Activated T-cell treated with anti-CD3 and anti-CD28 coated beads, Interleukin-2, amount 50 U/mL, for 4 hours (primary cell): ENCODE data around the gene ALKAL2. TPM values are rescaled to one million over a fixed set of nuclear protein-coding genes. Genes with fewer than 3 reads are reported as not detected.

Experiments
- ATAC-seq, 2 donors: fragments of 200-7000 bp; cut with Tn5 transposase; one replicate each; pipeline ENCODE4 v1.10.0; 2021
- DNase-seq: peaks from one replicate; pipeline ENCODE4 v3.0.0-alpha.2; 2020
- H3K27me3 Mint-ChIP-seq: one replicate; pipeline ENCODE4 v1.8.0; 2021; ENCODE audit warnings: low read depth, mixed read lengths
- H3K36me3 Mint-ChIP-seq: one replicate; pipeline ENCODE4 v1.8.0; 2022; ENCODE audit warnings: mixed read lengths; ENCODE audit not compliant: insufficient read depth
- H3K4me1 Mint-ChIP-seq: one replicate; pipeline ENCODE4 v1.8.0; 2021; ENCODE audit warnings: low read depth, mixed read lengths
- H3K4me3 Mint-ChIP-seq: one replicate; pipeline ENCODE4 v1.8.0; 2021; ENCODE audit warnings: mild to moderate bottlenecking, moderate library complexity, mixed read lengths
- H3K9me3 Mint-ChIP-seq: one replicate; pipeline ENCODE4 v1.8.0; 2021; ENCODE audit warnings: mixed read lengths
- total RNA-seq, 3 donors: library from RNA; stranded (reverse); gene quantifications; one replicate each; pipeline ENCODE4 v1.2.1, GENCODE V29; 2021

Gene ALKAL2
- total RNA-seq, 3 donors from 2014 or later: not detected

GRCh38 chr2:254241-254640 is 33.6 kb downstream of the ALKAL2 start:
- Mint-ChIP-seq H3K27me3 (no peaks in the 10 kb centered on the region), H3K36me3 (peaks cover 15% of the 10 kb centered on the region), H3K9me3 (peaks cover 12% of the 10 kb centered on the region), H3K4me3 (no peak overlapping the region), H3K4me1 (no peaks in the 10 kb centered on the region)
- DNase-seq (no peak), ATAC-seq (no peak)

GRCh38 chr2:253202-253638 is 34.7 kb downstream of the ALKAL2 start:
- peaks cover 5% of the 10 kb centered on the region for H3K9me3 Mint-ChIP-seq
- no peak for ATAC-seq
- DNase-seq: no peak
- no peaks in the 10 kb centered on the region for H3K4me1 Mint-ChIP-seq
- H3K36me3 Mint-ChIP-seq: peaks cover 11% of the 10 kb centered on the region
- H3K27me3 Mint-ChIP-seq: no peaks in the 10 kb centered on the region
- H3K4me3 Mint-ChIP-seq: no peak overlapping the region

DNA sequence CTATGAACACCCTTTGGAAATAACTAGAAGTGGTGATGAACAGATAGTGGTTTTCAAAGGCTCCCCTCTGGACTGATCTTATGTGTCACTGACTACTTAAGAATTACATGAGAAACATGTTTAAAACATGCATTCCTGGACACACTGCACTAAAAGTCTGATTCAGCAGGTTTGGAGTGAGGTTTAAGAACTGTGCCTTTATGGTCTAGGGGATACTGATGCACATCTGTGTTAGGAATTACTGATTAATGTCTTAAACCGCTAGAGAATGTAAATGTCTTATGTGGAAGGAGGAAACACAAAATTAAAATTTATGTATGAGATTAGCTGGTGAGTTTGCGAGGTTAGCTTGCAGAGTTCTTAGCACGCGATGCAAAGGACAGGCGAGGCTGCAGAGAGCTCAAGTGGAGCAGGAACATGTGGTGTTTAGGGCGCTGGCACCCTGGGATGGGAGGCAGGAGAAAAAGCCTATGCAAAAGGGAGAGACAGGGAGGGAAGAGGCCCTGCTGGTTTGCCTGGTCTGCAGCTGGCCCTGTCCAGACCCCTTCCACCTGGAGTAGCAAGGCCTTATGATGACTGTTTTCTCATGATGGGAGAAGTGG is 35.8 kb downstream of the ALKAL2 start:
- H3K9me3 Mint-ChIP-seq: no peaks in the 10 kb centered on the region
- no peaks in the 10 kb centered on the region for H3K27me3 Mint-ChIP-seq
- peaks cover 13% of the 10 kb centered on the region for H3K36me3 Mint-ChIP-seq
- no peak for ATAC-seq
- H3K4me1 Mint-ChIP-seq: no peaks in the 10 kb centered on the region
- no peak for DNase-seq
- no peak overlapping the region for H3K4me3 Mint-ChIP-seq

- DNase-seq: no peak
- peaks cover 20% of the 10 kb centered on the region for H3K36me3 Mint-ChIP-seq
- ATAC-seq: no peak
- H3K4me3 Mint-ChIP-seq: no peak overlapping the region
- no peaks in the 10 kb centered on the region for H3K9me3 Mint-ChIP-seq
- no peaks in the 10 kb centered on the region for H3K27me3 Mint-ChIP-seq
- H3K4me1 Mint-ChIP-seq: peaks cover 2% of the 10 kb centered on the region
These were observed 38.3 kb downstream of the ALKAL2 start for GRCh38 chr2:249538-250042.

- H3K9me3 Mint-ChIP-seq: no peaks in the 10 kb centered on the region
- no peak for ATAC-seq
- H3K4me1 Mint-ChIP-seq: peaks cover 2% of the 10 kb centered on the region
- no peak for DNase-seq
- no peaks in the 10 kb centered on the region for H3K27me3 Mint-ChIP-seq
- H3K36me3 Mint-ChIP-seq: peaks cover 26% of the 10 kb centered on the region
- no peak overlapping the region for H3K4me3 Mint-ChIP-seq
These were observed 39.2 kb downstream of the ALKAL2 start for GRCh38 chr2:248724-249123.

DNA sequence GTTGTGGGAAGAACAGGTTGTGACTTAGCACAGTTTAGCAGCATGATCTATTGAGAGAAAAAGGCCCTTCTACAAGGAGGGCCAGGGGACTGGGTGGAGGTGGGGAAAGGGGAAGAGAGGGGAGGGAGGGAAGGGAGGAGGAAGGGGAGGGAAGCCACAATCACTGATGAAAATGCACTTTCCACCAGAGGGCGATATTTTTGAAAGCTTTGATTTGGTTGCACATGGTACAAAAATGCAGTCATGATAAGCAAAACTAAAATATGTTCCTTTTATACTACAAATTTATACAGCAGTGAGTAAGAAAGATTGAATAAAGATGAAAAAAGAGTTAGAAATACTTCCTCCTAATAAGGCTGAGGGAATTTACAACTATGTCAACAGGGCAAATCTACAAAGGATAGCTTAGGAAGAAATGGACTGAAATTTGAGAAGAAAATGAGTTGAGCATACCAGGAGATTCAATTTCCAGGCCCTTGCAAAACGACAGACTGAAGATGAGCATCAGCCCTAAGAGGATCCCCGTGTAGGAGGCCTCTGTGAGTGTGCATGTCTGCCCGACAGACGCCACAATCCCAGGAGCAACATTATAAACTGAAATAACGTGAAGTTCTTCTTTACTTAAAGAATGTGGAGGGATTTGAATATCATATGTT is 41.3 kb downstream of the ALKAL2 start:
- no peak overlapping the region for H3K4me3 Mint-ChIP-seq

DNA sequence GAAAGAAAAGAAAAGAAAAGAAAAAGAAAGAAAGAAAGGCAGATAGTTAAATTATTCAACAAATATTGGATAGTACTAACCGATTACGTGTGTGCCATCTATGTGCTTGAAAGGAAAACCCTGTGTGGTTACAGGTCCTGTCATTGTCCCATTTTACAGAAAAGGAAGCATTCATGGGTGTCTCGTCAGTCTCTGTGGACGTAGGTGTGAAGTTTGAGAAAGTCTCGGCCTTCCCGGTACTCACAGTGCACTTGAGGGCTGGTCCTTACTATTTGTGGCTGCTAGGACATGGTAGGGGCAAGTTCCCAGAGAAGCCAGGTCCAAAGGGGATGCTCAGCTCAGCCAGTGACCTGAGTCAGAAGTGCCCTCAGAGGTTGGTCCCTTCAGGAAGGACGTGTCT is 43.3 kb downstream of the ALKAL2 start:
- Mint-ChIP-seq H3K27me3 (no peaks in the 10 kb centered on the region), H3K4me1 (peaks cover 2% of the 10 kb centered on the region), H3K9me3 (peaks cover 10% of the 10 kb centered on the region), H3K36me3 (peaks cover 46% of the 10 kb centered on the region), H3K4me3 (no peak overlapping the region)
- no peak for ATAC-seq
- DNase-seq: no peak

More for the DNA sequence above, 41.3 kb downstream of the ALKAL2 start:
- peaks cover 2% of the 10 kb centered on the region for H3K4me1 Mint-ChIP-seq
- H3K27me3 Mint-ChIP-seq: no peaks in the 10 kb centered on the region
- DNase-seq (peak; percentile 15), ATAC-seq (peak; percentile 32 to 37)
- H3K36me3 Mint-ChIP-seq: peaks cover 37% of the 10 kb centered on the region
- H3K9me3 Mint-ChIP-seq: peaks cover 10% of the 10 kb centered on the region

DNA sequence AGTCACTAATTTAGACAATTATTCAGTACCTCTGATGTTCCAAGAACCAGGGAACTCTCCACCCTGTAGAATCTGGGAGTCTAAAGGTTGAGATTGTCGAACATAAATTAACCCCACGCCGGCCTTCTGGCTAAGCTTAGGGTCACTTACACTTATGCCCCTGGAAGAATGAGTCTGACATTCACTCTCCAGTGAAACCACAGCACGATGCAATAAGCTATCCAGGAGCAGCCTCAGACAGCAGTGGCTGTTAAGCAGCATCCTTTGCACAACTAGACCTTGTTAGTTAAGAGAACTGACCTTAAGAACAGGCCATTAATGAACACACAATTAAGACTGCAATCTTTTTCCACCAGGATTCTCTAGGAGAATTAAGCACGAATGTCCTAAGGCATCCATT is 49.0 kb downstream of the ALKAL2 start:
- Mint-ChIP-seq H3K36me3 (peaks cover 44% of the 10 kb centered on the region), H3K9me3 (peaks cover 10% of the 10 kb centered on the region), H3K4me1 (peaks cover 2% of the 10 kb centered on the region), H3K27me3 (no peaks in the 10 kb centered on the region), H3K4me3 (no peak overlapping the region)
- DNase-seq (no peak), ATAC-seq (no peak)

DNA sequence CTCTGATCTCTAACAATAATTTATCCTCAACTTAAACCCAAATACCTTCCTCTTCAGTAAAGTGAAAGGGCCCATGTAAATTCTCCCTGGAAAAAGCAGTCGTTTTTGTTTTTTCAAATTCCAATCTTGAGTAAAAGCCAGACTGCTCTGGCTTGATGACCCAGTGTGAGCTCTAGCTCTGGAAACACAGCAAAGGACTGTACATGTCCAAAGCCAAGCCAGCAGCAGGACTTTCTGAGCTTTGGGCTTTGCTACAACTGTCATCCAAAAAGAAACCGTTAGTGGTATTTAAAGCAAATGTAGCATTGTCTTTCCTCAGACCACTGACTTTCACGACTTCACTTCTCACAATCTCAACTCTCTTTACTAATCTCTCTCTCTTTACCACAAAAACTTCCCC is 49.5 kb downstream of the ALKAL2 start:
- Mint-ChIP-seq H3K27me3 (no peaks in the 10 kb centered on the region), H3K4me1 (peaks cover 2% of the 10 kb centered on the region), H3K4me3 (no peak overlapping the region), H3K36me3 (peaks cover 42% of the 10 kb centered on the region), H3K9me3 (peaks cover 10% of the 10 kb centered on the region)
- ATAC-seq (no peak), DNase-seq (no peak)

- H3K4me1 Mint-ChIP-seq: peaks cover 2% of the 10 kb centered on the region
- ATAC-seq (no peak), DNase-seq (no peak)
- peaks cover 6% of the 10 kb centered on the region for H3K9me3 Mint-ChIP-seq
- H3K36me3 Mint-ChIP-seq: peaks cover 40% of the 10 kb centered on the region
- no peak overlapping the region for H3K4me3 Mint-ChIP-seq
- no peaks in the 10 kb centered on the region for H3K27me3 Mint-ChIP-seq
These were observed 50.0 kb downstream of the ALKAL2 start for GRCh38 chr2:237878-238277.

GRCh38 chr2:236993-237539 is 50.8 kb downstream of the ALKAL2 start:
- Mint-ChIP-seq H3K4me1 (peaks cover 2% of the 10 kb centered on the region), H3K27me3 (no peaks in the 10 kb centered on the region), H3K4me3 (no peak overlapping the region), H3K36me3 (peaks cover 36% of the 10 kb centered on the region), H3K9me3 (no peaks in the 10 kb centered on the region)
- no peak for DNase-seq
- no peak for ATAC-seq

- Mint-ChIP-seq H3K4me1 (peaks cover 2% of the 10 kb centered on the region), H3K4me3 (no peak overlapping the region), H3K27me3 (no peaks in the 10 kb centered on the region), H3K36me3 (peaks cover 26% of the 10 kb centered on the region), H3K9me3 (no peaks in the 10 kb centered on the region)
- no peak for DNase-seq
- no peak for ATAC-seq
These were observed 53.5 kb downstream of the ALKAL2 start for GRCh38 chr2:234421-234820.

- Mint-ChIP-seq H3K4me3 (no peak overlapping the region), H3K9me3 (no peaks in the 10 kb centered on the region), H3K27me3 (no peaks in the 10 kb centered on the region), H3K4me1 (no peaks in the 10 kb centered on the region), H3K36me3 (peaks cover 25% of the 10 kb centered on the region)
- DNase-seq (no peak), ATAC-seq (no peak)
These were observed 54.9 kb downstream of the ALKAL2 start for GRCh38 chr2:233030-233429.

GRCh38 chr2:231521-232185 is 56.2 kb downstream of the ALKAL2 start:
- H3K27me3 Mint-ChIP-seq: no peaks in the 10 kb centered on the region
- H3K36me3 Mint-ChIP-seq: peaks cover 36% of the 10 kb centered on the region
- no peaks in the 10 kb centered on the region for H3K4me1 Mint-ChIP-seq
- no peak overlapping the region for H3K4me3 Mint-ChIP-seq
- H3K9me3 Mint-ChIP-seq: no peaks in the 10 kb centered on the region
- ATAC-seq (no peak), DNase-seq (no peak)
